ENCODE measurements around the gene TBC1D10B. TPM values are rescaled to one million over a fixed set of nuclear protein-coding genes. Genes with fewer than 3 reads are reported as not detected.
"Not testable (repeated sequence)": the region's sequence is repeated elsewhere in the genome, so short reads cannot be mapped to it uniquely, and the experiment has no call there.

Gene TBC1D10B
- total RNA-seq, 1 donor from 2014 or later = 45.6 TPM

DNA sequence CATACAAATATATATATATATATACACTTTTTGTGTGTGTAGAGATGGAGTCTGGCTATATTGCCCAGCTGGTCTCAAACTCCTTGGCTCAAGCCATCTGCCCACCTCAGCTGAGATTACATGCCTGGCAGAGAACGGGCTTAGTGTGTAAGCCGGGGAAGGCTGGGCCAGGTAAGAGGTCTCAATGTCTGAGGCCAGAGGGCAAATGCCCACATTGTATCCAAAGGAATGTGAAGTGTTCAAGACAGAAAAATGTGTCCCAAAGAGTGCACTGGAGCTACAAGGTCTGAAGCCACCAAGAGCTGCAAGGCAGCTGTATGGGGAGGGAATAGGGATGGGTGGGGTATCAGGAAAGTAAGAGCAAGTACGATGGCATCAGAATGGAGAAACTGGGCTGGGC lies 24.0 kb downstream of the TBC1D10B start:
- no peaks in the 10 kb centered on the region for H3K27me3 Mint-ChIP-seq (ENCODE audit: low read depth)
- H3K9me3 Mint-ChIP-seq = no peaks in the 10 kb centered on the region
- peak overlapping the region; percentile 43 for H3K27ac Mint-ChIP-seq (ENCODE audit: unreplicated experiment)
- H3K4me3 Mint-ChIP-seq = no peak overlapping the region
- TF ChIP-seq, protein P1, sequence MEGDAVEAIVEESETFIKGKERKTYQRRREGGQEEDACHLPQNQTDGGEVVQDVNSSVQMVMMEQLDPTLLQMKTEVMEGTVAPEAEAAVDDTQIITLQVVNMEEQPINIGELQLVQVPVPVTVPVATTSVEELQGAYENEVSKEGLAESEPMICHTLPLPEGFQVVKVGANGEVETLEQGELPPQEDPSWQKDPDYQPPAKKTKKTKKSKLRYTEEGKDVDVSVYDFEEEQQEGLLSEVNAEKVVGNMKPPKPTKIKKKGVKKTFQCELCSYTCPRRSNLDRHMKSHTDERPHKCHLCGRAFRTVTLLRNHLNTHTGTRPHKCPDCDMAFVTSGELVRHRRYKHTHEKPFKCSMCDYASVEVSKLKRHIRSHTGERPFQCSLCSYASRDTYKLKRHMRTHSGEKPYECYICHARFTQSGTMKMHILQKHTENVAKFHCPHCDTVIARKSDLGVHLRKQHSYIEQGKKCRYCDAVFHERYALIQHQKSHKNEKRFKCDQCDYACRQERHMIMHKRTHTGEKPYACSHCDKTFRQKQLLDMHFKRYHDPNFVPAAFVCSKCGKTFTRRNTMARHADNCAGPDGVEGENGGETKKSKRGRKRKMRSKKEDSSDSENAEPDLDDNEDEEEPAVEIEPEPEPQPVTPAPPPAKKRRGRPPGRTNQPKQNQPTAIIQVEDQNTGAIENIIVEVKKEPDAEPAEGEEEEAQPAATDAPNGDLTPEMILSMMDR (conservative IDR thresholded peaks at IDR 0.05) = no peak
- no peaks in the 10 kb centered on the region for H3K4me1 Mint-ChIP-seq
- peaks cover 3% of the 10 kb centered on the region for H3K36me3 Mint-ChIP-seq (ENCODE audit: low read depth)
- no peak for DNase-seq (ENCODE audit: low read depth, low spot score)

DNA sequence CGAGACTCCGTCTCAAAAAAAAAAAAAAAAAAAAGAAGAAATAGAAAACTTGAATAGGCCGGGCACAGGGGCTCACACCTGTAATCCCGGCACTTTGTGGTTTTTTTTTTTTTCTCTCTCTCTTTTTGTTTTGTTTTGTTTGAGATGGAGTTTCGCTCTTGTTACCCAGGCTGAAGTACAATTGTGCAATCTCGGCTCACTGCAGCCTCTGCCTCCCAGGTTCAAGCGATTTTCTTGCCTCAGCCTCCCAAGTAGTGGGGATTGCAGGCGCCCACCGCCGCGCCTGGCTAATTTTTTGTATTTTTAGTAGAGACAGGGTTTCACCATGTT lies 26.8 kb downstream of the TBC1D10B start:
- H3K27ac Mint-ChIP-seq (ENCODE audit: unreplicated experiment); DNase-seq (ENCODE audit: low read depth, low spot score); H3K9me3 Mint-ChIP-seq; H3K4me1 Mint-ChIP-seq; H3K36me3 Mint-ChIP-seq (ENCODE audit: low read depth); H3K27me3 Mint-ChIP-seq (ENCODE audit: low read depth); H3K4me3 Mint-ChIP-seq: not testable (repeated sequence)

DNA sequence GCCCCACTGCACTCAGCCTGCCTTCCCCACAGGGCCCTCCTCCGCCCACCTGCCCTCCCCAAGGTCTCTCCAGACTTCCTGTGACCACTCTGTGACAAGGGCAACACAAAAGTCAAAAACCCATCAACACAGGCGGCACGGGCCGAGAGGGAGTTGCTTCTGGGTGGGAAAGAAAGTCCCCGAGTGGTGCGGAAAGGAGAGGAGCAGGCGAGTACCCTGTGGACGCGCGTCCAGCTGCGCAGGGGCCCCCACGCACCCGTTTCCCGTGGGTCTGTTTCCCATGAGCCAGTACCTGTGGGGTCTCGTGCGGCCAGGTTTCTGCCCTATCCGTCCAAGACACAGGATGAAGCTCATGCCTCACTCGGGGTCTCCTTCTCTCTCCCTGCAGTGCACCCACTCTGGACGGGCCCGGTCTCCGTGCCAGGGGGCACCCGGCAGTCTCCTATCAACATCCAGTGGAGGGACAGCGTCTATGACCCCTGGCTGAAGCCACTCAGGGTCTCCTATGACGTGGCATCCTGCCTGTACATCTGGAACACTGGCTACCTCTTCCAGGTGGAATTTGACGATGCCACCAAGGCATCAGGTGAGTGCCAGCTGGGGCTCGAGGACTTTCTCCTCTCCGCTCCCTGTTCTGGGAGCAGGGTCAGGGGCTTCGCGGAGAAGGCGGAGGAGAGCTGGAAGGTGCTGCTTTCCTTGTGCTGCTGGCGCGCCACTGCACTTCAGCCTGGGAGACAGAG lies 27.4 kb downstream of the TBC1D10B start:
- Mint-ChIP-seq H3K27ac (ENCODE audit: unreplicated experiment) (no peak overlapping the region), H3K4me1 (no peaks in the 10 kb centered on the region), H3K9me3 (no peaks in the 10 kb centered on the region), H3K36me3 (ENCODE audit: low read depth) (no peaks in the 10 kb centered on the region), H3K27me3 (ENCODE audit: low read depth) (no peaks in the 10 kb centered on the region), H3K4me3 (no peak overlapping the region)
- TF ChIP-seq, protein P1 (conservative IDR thresholded peaks at IDR 0.05) = no peak
- no peak for DNase-seq (ENCODE audit: low read depth, low spot score)

GRCh38 chr16:30341971-30342370 lies 28.3 kb downstream of the TBC1D10B start:
- H3K4me1 Mint-ChIP-seq; H3K36me3 Mint-ChIP-seq (ENCODE audit: low read depth); H3K27me3 Mint-ChIP-seq (ENCODE audit: low read depth); DNase-seq (ENCODE audit: low read depth, low spot score); H3K27ac Mint-ChIP-seq (ENCODE audit: unreplicated experiment); H3K9me3 Mint-ChIP-seq; H3K4me3 Mint-ChIP-seq: not testable (repeated sequence)

DNA sequence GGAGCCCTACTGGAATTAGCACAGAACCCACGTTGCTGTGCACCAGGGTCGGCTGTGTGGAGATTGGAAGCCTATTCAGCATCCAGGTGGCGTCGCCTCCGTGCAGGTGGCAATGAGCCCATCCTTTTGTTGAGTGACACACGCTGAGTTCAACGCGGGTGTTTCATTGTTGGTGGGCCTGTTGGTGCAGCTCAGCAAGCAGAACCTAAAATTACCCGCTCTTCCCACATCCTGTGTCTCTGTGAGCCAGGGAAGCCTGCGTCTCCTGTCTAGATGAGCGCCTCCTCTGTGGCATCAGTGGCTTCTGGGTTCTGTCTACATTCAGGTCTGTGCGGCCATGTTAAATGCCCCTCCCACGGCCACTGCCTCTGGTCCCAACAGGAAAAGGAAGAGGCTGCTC lies 29.7 kb downstream of the TBC1D10B start:
- Mint-ChIP-seq H3K9me3 (no peaks in the 10 kb centered on the region), H3K27me3 (ENCODE audit: low read depth) (no peaks in the 10 kb centered on the region), H3K27ac (ENCODE audit: unreplicated experiment) (peak overlapping the region; percentile 57), H3K4me1 (peaks cover 2% of the 10 kb centered on the region), H3K4me3 (no peak overlapping the region), H3K36me3 (ENCODE audit: low read depth) (no peaks in the 10 kb centered on the region)
- TF ChIP-seq, protein P1 (conservative IDR thresholded peaks at IDR 0.05) = no peak
- no peak for DNase-seq (ENCODE audit: low read depth, low spot score)

GRCh38 chr16:30338715-30339114 lies 31.6 kb downstream of the TBC1D10B start:
- H3K4me1 Mint-ChIP-seq; H3K9me3 Mint-ChIP-seq; H3K27ac Mint-ChIP-seq (ENCODE audit: unreplicated experiment); DNase-seq (ENCODE audit: low read depth, low spot score); H3K36me3 Mint-ChIP-seq (ENCODE audit: low read depth); H3K27me3 Mint-ChIP-seq (ENCODE audit: low read depth): not testable (repeated sequence)
- peak overlapping the region; percentile 73 for H3K4me3 Mint-ChIP-seq

DNA sequence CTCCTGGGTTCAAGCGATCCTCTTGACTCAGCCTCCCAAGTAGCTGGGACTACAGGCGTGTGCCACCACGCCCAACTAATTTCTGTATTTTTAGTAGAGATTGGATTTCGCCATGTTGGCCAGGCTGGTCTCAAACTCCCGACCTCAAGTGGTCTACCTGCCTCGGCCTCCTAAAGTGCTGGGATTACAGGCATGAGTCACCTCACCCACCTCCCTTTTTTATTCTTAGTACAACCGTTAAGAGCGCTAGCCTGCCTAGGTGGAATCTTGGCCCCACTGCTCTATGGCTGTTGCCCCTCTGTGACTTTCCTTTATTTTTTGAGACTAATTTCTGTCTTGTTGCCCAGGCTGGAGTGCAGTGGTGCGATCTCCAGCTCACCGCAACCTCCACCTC lies 32.3 kb downstream of the TBC1D10B start:
- H3K4me3 Mint-ChIP-seq = peak overlapping the region; percentile 73
- H3K27ac Mint-ChIP-seq (ENCODE audit: unreplicated experiment); H3K9me3 Mint-ChIP-seq; H3K27me3 Mint-ChIP-seq (ENCODE audit: low read depth); H3K36me3 Mint-ChIP-seq (ENCODE audit: low read depth); H3K4me1 Mint-ChIP-seq; DNase-seq (ENCODE audit: low read depth, low spot score): not testable (repeated sequence)

Measured in neural crest cell (in vitro differentiated cells).